ENCODE data around the gene ATP10A.
"Not testable (repeated sequence)": the region's sequence is repeated elsewhere in the genome, so short reads cannot be mapped to it uniquely, and the experiment has no call there.

The ATP10A gene

DNA sequence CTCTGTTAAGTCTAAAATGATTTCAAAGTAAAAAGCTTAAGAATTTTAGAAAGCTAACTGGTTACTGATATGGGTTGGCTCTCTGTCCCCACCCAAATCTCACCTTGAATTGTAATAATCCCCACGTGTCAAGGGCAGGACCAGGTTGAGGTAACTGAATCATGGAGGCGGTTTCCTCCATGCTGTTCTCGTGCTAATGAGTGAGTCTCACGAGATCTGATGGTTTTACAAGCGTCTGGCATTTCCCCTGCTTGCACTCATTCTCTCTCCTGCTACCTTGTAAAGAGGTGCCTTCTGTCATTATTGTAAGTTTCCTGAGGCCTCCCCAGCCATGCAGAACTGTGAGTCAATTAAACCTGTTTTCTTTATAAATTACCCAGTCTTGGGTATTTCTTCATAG lies 7.1 kb downstream of the ATP10A start:
- DNase-seq (ENCODE audit: low spot score), result not testable (repeated sequence)

DNA sequence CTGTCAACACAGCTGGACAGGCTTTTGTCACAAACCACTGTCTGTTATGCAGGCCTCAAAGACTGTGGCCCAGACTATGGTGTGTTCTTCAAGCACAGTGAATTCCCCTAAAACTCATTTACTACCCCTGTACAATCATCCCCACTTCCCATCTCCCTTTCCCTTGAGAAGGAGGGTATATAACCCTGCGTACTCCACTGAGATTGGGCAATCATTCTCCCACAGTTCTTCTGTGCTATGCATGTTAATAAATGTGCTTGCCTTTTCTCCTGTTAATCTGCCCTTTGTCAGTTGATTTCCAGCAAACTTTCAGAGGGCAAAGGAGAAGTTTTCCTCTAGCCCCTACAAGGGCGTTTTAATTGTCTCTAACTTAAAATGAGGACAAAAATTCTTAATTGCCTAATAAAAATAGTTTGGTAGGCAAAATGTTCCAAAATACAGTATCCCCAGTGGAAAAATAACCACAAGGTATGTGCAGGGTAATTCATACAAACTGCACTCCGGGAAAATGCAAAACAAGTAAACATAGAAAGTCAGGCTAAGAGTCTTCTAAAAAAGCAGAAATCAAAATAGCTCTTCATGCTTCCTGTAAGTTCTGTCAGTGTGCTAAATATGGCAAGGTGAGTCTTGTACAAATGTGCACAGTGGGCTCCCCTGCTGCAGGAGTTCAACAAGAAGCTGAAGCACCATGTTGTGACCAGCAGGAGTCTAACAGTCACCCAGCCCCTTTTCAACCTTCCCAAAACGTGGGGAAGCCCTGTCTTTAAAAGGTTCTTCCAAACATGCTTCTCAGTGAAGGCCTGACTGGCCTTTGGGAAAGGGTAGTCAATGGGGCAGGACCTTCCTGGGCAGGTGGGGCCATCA lies 10.2 kb downstream of the ATP10A start:
- no peak for DNase-seq (ENCODE audit: low spot score)

DNA sequence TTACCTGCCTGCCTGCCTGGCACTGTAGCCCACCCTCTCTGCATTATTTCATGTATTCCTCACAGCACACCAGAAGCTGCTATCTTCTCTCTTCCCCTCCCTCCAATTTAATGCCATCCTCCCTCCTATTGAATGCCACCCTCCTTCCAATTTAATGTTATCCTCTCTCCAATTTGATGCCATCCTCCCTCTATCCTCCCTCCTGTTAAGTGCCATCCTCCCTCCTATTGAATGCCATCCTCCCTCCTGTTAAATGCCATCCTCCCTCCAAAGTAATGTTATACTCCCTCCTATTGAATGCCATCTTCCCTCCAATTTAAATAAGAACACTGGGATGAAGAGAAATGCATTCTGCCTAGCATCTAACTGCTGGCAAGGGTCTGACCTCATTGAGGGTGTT lies 11.1 kb downstream of the ATP10A start:
- no peak for DNase-seq (ENCODE audit: low spot score)

DNA sequence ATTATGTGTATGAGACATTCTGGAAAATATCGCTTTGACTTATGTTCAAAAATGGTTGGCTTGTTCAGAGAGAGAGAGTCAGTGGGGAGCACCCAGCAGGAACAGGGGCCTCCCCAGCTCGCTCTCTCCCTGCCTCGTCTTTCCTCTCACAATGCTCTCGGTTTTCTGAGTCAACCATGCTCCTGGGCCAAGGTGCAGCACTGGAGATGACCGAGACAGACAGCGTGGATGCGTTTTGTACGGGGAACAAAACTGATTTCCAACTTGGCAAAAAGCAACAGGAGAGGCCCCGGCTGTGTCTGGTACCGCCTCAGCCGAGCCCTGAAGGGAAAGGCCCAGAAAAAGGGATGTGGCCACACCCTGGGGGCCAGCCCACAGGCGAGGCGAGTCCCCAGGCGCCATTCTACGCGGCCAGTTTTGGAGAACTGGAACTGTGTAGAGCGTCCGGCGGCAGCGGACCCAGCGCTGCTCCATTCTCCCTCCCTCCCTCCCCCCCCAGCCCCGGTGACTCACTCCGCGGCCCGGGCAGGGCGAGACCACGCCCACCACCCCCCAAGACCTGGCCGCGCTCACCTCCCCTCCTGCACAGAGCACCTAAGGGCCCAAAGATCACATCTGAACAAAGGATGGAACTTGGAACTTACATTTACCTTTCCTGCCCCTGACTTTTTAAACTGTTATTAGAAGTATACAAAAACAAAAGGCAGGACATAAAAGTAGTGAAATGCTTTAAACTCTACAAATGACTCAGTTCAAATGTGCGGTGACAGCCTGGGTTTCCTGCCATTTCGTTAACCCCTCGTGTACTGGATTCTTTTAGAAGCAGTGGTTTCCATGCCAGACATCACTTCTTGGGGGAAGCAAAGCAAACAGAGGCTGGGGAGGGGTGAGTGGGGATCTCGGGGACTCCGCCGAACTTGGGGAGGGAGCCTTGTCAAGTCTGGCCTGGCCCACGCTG lies 12.7 kb downstream of the ATP10A start:
- DNase-seq (ENCODE audit: low spot score), result no peak

DNA sequence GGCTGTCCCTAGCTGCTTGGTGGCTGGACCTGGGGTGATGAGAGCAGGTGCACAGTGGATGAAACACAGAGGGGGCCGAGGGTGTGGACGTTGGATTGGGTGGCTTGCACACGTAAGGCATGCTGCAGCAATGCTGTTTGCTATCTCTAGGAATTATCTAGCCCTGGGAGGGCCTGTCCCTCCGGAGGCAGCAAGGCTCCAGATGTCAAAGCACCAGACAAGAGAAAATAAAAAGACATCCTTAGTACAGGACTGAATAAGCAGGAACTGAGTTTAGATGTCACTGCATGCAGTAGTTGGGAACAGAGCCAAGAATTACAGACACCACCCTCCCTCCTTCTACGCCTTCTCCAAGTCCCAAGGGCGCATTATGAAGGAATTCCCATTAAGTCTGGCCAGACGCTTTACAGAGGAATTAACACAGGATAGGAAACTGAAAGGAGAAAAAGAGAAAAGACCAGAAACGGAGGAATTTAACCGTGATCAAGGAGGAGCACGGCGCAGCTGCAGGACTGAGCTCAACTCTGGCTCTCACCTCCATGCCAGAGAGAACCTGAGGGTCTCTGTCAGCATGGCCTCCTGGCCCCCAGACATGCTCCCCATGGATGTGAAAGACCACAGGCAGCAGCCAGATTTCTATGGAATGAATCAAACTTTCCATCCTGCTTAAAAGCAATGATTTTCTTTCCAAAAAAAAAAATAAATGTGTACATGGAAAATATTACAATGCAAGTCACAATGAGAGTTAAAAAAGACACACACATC lies 13.8 kb downstream of the ATP10A start:
- DNase-seq (ENCODE audit: low spot score), result no peak

DNA sequence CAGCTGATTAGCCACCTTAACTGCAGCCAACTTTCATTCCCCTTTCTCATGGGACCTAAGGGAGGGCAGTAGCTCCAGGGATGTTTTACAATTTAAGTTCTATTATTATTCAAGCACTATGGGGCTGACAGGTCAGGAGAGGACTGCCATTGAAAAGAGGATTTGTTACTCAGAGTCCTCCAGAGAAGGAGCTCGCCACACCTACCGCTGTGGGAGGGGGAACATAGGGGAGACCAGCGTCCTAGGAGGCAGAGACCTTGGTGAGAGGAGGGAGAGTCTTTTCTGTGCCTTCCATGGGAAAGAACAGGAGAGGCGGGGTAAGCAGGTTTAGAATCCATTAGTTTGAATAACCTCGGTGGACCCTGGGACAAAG lies 14.4 kb downstream of the ATP10A start:
- DNase-seq (ENCODE audit: low spot score), result no peak

DNA sequence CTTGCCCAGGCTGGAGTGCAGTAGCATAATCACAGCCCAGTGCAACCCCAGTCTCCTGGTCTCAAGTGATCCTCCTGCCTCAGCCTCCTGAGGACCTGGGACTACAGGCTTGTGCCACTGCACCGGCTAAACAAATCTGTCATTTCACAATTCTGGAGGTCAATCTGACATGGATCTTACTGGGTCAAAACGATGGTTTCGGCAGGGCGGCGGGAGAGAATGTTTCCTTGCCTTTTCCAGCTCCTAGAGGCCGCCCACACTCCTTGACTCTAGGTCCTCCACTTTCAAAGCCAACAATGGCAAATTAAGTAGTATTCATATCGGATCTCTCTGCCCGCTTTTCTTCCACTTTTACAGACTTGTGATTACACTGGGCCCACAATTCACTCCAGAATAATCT lies 14.8 kb downstream of the ATP10A start:
- DNase-seq (ENCODE audit: low spot score), result no peak

DNA sequence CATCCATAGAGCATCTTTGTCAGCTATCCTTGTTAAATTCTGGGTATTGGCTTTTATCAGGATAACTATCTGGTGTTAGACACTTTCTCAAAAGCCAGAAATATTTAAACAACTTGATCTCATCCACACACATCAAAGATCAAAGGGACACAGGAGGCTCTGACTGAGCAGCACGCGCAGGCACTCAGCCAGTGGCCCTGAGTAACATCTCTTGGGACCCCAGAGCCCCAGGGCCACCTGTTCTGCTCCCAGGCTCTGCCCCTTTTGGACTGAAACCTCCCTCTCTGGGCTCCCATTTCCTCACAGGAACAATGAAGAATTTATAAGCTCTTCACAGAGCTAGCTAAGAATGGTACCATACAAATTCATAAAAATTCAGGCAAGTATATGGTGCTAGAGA lies 16.1 kb downstream of the ATP10A start:
- DNase-seq (ENCODE audit: low spot score), result no peak

DNA sequence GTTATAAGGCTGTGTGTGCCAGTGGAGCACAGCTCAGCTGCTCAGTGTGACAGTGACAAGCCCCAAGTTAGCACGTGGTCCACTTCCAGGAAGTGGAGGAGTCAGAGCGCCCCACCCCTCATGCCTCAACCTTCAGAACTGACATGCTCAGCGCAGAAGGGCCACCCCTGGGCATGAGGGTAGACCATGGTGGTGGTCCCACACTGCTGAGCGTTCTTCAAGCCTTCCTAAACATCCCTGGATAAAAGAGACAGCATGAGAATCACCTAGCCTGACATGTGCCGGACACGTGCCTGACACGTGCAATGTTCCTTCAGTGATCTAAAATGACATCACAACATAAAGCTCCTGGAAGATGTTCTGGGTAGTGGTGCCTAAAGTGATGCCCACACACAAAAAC lies 16.8 kb downstream of the ATP10A start:
- no peak for DNase-seq (ENCODE audit: low spot score)

DNA sequence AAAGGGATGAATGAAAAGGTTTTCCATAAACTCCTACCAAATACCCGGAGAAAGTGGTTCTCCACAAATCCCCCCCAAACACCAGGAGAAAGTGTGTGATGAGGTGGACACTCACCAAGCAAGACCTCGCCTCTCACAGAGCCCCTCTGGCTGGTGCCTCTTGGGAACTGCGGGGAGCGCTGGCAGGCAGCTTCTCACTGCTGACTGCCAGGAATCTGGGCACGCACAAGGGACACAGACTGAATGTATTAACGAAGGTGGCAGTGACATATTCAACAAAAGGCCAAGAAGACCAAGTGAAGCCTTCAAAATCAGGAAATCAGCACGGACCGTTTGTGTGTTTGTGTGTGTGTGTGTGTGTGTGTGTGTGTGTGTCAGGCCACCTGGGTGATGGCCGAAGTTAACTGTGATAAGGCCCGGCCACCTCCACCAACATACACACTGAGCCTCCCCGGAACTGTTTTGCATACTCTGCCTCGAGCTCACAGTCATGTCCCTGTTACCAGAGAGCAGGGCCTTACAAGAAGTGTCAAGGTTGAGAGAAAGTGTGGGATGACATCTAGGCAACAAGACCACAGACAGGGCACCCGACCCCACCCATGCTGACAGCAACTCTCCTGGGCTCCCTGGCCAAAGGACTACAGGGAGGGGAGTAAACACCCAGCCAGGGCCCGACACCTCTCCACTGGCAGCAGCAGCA lies 18.0 kb downstream of the ATP10A start:
- no peak for DNase-seq (ENCODE audit: low spot score)

DNA sequence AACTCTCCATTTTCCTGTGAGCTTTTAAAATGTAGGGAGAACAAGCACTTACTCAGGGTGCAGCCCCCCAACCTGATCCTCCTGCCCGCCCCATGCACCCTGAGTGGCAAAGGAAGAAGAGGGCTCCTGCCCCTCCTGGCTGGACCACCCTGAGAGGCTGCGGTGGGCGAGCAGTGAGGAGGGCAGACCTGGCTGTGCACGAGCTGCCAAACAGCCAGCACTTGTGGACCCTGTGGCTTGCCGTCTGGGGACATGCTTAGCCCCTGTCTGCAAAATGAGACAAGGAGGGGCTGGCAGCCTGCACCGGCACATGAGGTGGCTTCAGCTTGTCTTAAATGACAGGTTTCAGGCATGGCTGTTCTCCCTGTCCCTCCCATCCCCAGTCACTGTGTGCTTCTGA lies 18.6 kb downstream of the ATP10A start:
- no peak for DNase-seq (ENCODE audit: low spot score)

DNA sequence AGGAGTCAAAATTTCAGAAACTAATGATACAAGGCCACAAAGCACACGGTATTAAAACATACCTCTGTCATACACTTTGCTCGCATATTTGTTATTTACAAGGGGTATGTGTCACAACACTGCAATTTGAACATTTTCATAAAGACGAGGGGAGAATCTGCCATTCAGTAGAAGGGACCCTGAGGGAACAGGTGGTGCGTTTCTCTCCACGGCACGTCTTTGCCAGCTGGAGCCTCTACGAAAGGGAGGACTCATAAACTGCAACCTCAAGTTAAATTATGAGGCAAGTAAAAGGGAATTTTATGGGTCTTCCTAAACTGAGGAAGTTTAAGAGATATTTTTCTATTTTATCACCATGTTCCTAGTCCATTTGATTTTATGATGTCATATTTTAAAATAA lies 19.1 kb downstream of the ATP10A start:
- DNase-seq (ENCODE audit: low spot score), result no peak

DNA sequence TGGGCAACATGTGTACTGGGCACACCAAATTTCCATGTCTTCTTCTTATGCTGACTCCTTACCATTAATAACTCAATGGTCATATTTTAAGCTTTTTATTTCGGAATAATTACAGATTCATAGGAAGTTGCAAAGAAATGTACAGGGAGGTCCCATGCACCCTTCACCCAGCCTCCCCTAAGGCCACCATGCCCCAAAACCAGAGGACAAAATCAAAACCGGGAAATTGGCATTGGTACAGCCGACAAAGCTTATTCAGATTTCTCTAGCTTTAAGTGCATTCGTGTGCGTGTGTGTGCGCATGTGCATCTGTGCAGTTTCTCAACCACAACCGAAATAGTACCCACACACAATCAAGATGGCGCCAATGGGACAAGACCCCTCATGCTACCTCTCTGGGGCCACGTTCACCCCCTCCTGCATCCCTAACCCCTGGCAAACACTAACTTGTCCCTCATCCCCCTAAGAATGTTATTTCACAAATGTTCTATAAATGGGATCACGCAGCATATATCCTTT lies 23.4 kb downstream of the ATP10A start:
- DNase-seq (ENCODE audit: low spot score), result no peak

DNA sequence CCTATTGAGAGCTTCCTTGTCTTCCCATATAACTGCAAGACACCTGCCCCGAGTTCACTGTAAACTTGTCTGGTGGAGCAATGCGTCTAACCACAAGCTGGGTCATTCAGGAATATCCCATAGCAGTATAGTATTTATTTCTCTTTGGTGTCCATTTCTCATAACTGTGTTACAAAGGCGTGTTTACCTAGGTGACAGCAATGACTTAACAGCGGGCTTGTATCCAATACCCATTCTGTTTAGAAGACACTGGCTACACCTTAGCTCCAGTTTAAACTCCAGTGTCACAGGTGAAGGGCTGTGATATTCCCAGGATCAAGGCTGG lies 24.3 kb downstream of the ATP10A start:
- no peak for DNase-seq (ENCODE audit: low spot score)

DNA sequence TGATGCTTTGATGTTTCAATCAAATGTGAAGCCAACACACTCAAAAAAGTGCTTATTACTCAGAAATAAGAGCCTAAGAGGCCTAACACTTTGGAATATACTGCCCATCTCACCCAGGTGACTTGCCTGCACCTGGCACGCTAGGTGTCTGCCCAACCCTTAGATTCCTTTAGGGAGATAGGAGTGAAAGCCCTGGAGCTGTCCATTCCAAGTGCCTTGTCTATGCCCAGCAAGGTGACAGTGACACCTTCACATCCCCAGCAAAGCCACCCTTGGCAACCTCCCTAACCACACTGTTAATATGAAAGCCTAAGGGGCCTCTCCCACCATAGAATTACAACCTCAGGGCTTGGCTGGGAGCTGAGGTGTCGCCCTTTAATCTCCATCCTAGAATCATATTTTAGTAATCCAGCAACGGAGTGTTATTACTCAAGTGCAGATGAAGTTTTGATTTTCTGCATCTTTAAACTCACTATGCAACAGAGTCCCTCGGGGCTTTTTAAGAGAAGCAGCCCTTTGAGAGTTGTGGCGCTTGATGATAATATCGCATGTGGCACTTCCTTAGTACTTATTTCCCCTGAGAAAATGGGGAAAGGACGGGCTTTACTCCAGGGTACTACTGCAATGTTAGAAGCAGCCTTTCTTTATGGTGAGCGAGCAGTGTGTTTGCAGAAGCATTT lies 24.8 kb downstream of the ATP10A start:
- DNase-seq (ENCODE audit: low spot score), result no peak

DNA sequence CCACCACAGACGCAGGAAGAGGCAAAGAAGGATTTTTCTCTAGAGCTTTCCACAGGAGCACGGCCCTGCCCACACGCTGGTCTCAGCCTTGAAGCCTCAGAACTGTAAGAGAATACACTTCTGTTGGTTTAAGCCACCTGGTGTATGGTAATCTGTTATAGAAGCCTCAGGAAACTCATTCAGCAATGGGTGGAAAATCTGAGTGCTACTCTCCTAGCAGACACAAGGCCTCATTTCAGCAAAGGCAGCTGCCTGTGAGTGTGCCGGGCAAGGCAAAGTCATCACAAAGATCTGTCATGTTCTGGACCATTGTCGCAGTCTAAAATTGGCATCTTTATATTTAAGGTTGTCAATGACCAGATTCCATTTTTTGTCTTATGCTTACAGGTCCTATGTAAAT lies 31.0 kb downstream of the ATP10A start:
- no peak for DNase-seq (ENCODE audit: low spot score)

DNA sequence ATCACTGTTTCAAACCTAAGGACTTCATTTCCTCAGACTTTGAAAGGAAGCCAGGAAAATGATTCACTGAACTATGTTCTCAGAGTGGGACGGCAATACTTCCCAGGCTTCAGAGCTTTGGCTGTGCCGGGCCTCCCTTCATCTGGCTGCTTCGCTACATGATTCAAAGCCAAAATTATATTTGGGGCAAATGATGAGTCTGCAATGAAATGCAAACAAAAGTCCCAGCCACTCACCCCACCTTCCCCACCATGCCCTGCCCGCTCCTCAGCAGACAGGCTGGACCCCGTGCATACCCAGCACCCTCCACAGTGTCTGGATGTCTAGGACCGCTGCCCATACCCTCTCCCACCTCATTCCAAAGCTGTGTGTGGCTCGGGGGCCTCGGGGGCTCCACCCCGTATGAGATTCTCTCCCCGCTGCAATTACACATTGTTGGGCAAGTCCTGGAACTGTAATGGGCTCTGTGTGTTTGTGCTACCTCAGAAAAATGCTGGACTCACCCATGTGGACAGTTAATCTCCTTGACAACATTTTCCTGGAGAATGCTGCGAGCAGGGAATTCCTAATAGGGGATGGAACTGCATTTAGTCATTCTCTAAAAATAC lies 32.2 kb downstream of the ATP10A start:
- DNase-seq (ENCODE audit: low spot score), result no peak

DNA sequence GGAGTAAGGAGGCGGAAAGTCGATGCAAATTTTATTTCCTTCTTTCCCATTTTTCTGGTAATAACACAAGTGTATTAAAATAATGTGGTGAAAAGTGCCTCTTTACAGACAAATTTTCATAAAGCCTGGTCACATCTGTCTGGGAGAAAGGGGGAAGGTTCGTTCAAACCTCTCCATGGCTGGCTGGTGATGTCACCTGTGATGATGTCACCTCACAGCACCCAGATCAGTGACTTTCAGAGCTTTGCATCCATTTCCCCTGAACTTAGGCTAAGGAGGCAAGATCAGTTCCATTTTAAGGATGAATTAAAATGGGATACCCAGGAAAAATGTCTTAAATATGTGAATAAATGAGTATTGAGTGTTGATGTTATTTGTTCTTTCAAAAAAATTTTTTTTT lies 34.1 kb downstream of the ATP10A start:
- DNase-seq (ENCODE audit: low spot score), result no peak

DNA sequence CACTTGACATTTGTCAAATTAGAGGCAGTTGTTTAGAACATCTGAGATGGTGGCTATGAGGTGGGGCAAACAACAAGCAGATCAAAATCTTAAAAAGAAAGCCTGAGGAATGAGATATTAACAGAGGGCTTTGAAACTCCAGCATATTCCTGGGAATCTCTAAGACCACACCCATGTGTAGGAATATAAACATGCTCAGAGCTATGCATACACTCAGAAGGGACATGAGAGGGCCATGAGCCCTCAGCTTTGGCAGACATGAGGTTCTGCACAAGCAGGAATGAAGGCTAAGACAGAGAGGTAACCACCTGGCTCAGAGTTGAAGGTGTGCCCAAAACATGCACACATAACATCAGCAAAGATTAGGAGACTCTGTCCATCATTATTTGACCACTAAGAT lies 37.9 kb downstream of the ATP10A start:
- DNase-seq (ENCODE audit: low spot score), result no peak

DNA sequence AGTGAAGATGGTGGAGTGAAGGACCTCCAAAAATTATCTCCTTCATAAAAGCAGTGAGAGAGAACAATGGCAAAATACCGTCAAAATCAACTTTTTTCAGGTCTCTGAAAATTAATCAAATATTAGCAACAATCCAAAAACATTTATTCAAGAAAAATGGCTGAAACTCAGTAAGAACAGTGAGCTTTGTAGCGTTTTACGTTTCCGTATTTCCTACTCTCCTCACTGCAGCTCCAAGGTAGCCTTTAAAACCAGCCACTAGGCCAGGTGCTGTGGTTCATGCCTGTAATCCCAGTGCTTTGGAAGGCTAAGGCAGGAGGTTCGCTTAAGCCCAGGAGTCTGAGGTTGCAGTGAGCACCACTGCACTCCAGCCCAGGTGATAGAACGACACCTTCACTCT lies 38.5 kb downstream of the ATP10A start:
- DNase-seq (ENCODE audit: low spot score), result no peak

DNA sequence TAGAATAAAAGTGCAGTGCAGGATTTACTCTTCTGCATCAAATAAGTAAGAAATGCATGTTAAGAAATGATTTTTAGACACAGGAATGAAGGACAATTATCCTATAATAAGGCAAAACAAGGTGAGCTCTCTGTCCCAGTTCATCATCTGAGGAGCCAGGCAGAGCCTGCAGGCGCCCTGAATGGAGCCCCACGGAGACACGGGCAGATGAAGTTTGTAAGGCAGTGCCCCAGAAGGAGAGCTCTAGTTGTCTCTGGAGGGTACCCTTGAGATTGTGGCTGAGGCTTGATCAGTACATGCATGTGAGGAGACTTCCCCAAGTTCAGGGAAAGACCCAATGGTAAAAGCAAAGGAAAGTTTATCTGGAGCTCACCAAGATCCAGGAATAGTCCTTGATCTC lies 50.3 kb downstream of the ATP10A start:
- no peak for DNase-seq (ENCODE audit: low spot score)

All from ecto neural progenitor cell (in vitro differentiated cells).